ENCODE results near the gene GOLGA6L10.
"Not testable (repeated sequence)": the region's sequence is repeated elsewhere in the genome, so short reads cannot be mapped to it uniquely, and the experiment has no call there.

DNA sequence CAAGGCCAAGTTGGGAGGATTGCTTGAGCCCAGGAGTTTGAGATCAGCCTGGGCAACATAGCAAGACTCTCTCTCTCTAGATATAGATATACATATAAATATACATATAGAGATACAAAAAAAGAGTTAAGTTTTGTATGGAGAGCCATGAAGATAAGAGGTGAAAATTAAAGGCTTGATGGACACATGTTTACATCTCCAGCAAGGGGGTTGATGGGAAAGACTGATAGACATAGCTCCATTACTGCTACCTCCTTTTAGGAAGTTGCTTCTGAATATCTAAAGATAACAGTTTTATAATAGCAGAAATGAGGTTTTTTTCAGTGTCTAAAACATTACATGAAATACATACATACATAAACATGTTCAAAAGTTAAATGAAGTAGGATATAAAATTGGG lies 37.9 kb upstream of the GOLGA6L10 start:
- TF ChIP-seq, protein P1, sequence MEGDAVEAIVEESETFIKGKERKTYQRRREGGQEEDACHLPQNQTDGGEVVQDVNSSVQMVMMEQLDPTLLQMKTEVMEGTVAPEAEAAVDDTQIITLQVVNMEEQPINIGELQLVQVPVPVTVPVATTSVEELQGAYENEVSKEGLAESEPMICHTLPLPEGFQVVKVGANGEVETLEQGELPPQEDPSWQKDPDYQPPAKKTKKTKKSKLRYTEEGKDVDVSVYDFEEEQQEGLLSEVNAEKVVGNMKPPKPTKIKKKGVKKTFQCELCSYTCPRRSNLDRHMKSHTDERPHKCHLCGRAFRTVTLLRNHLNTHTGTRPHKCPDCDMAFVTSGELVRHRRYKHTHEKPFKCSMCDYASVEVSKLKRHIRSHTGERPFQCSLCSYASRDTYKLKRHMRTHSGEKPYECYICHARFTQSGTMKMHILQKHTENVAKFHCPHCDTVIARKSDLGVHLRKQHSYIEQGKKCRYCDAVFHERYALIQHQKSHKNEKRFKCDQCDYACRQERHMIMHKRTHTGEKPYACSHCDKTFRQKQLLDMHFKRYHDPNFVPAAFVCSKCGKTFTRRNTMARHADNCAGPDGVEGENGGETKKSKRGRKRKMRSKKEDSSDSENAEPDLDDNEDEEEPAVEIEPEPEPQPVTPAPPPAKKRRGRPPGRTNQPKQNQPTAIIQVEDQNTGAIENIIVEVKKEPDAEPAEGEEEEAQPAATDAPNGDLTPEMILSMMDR (IDR thresholded peaks at IDR 0.05; ENCODE audit: low read length), result not testable (repeated sequence)
- TF ChIP-seq EZH2 (optimal IDR thresholded peaks at IDR 0.05; ENCODE audit: low read depth, low read length), result not testable (repeated sequence)

All from MM.1S (cell line).